ENCODE results near the gene PHOSPHO1.
"Not testable (repeated sequence)": the region's sequence is repeated elsewhere in the genome, so short reads cannot be mapped to it uniquely, and the experiment has no call there.

Gene PHOSPHO1, protein sequence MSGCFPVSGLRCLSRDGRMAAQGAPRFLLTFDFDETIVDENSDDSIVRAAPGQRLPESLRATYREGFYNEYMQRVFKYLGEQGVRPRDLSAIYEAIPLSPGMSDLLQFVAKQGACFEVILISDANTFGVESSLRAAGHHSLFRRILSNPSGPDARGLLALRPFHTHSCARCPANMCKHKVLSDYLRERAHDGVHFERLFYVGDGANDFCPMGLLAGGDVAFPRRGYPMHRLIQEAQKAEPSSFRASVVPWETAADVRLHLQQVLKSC

DNA sequence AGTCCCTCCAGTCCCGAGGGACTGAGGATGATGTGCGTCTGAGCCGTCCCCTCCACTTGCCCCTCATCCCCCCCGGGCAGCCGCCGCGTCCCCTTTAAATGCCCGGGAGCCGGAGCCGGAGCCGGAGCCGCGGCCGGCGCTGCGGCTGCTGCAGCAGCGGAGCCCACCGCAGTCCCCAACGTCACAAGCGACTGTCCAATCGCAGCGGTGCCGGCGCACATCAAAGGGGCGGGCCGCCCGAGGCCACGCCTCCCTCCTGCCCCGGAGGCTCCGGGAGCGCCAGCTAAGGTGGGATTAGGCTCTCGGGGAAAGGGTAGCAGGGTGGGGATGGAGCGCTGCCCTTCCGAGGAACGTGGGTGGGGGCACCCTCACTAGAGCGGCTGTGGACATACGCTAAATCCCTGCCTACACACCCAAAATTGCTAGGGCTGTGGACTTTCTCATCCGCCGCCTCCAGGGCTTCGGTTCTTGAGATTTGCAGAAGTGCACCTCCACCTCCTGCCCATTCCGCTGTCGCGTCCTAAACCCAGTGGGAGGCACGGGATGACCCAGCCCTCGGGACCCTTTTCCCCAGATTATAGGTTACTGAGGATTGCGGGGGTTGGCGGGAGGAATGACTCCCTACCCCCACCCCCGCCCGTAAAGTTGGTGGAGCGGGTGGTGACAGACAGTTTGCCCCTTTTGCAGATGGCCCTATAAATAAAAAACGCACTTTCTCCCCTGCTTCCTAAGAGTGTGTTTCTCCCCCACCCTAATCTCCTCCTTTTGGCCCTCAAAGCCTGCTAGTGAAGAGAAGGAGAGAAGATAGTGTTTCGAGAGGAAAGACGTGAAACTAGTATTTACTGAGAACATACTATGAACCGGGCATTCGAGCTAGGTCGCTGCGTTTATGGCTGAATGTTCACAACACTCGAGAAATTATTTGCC, at the start of gene PHOSPHO1:
TSS of gene PHOSPHO1 (minus strand) at position 152 of the 927 bp plus-strand sequence. CDS start 4,096 bp downstream, outside the sequence.
- peak; percentile 47 for DNase-seq

DNA sequence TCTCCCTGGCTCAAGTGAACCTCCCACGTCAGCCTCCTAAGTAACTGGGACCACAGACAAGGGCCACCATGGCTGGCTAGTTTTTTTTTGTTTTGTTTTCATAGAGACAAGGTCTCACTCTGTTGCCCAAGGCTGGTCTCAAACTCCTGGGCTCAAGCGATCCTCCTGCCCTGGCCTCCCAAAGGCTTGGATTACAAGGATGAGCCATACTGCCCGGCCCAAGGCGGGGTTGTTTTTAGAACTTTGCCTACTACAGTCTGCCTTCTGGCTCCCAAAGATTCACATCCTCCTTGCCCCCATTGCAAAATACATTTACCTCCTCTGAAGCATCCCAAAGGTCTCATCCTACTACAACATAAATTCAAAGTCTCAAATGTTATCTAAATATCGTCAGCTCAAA, 49.5 kb upstream of the PHOSPHO1 start:
- no peak for DNase-seq

DNA sequence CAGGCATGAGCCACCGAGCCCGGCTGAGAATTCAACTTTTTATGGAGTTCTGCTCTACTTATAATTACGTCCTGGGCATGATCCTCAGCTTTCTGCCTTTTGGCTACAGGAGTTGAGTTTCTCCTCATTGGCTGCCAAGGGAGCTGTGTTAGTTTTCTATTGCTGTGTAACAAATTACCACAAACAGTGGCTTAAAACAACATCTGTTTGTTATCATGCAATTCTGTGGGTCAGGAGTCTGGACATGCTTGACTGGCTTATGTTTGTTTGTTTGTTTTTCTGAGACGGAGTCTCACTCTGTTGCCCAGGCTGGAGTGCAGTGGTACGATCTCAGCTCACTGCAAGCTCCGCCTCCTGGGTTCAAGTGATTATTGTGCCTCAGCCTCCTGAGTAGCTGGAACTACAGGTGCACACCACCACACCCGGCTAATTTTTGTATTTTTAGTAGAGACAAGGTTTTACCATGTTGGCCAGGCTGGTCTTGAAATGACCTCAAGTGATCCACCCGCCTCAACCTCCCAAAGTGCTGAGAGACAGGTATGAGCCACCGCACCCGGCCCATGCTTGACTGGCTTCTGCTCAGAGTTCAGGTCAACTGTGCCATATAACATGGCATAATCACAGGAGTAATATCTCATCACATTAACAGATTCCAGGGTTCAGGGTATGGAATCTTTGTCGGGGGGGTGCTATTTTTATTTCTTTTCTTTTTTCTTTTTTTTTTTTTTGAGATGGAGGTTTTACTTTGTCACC, 48.9 kb upstream of the PHOSPHO1 start:
- not testable (repeated sequence) for DNase-seq

DNA sequence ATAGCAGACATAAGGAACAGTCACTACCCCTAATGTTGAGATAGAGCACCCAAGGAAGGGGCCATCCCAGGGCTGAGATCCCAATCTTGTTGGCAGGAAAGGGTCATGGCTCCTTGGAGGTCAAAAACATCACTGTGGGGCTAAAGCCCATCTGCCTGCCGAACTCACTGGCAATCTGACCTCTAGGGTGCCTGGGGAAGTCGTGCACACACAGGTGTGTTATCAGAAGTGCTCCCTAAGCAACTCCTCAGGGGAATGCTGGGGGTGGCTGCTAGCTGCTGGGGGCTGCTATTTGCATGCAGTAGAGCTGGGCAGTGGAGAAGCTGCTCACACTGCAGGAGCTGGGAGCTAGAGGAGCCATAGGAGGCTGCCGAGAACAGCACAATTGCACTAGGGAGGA, 47.5 kb upstream of the PHOSPHO1 start:
- DNase-seq, result no peak

DNA sequence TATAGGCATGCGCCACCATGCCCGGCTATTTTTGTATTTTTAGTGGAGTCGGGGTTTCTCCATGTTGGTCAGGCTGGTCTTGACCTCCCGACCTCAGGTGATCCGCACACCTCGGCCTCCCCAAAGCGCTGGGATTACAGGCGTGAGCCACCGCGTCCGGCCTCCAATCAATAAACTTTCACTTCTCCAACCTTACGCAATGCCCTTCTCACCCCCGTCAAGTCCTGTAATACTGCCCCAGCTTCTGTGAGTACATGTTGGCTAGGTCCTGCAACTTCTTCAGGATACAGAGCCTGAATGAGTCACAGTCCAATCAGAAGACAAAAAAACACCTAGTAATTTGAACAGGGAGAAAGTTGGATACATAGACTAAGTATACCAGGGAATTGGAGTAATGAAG, 47.1 kb upstream of the PHOSPHO1 start:
- DNase-seq, result no peak

DNA sequence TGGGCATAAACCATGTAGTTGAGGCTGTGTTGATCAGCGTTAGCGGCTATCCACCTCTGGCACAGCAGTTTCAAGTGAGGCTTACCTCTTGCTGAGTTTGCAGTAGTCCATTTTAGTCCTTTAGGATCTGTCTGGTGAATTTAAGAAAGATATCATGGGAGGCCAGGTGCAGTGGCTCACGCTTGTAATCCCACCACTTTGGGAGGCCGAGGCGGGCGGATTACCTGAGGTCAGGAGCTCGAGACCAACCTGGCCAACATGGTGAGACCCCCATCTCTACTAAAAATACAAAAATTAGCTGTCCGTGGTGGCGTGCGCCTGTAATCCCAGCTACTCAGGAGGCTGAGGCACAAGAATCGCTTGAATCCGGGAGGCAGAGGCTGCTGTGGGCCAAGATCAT, 45.4 kb upstream of the PHOSPHO1 start:
- not testable (repeated sequence) for DNase-seq

DNA sequence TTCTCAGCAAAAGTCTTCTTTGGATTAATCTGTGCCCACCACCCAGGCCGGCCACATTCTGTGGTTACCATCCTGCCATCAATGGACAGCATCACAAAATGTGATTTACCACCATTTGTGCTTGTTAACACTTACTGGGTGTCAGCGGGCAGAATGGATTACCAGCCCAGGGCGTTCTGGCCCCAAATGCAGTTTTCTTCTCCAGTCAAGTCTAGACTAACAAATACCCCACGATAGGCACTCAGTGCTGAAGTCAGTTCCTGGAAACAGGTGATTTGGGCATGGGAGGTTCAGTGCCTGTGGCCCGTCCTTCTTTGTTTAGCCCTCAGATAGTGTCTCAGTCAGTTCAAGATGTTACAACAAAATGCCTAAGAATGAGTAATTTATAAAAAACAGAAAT, 38.8 kb upstream of the PHOSPHO1 start:
- no peak for DNase-seq

DNA sequence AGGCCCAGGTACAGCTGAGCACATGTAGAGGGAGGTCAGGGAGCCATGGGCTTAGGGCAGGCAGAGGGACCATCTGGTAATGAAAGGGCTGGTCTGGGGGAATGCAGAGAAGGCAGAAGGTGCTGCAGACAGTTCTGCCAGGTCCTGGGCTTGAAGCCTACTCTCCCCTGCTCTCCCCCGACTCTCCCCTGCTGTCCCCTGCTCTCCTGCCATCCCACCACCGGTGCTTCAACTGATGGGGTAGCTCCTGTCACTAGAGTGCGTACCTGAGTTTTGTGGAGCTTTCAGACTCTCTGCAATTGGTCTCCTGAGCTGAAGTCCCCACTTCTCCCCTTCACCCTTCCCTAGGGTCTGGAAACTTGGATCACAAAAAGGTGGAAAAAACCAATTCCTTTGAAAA, 37.3 kb upstream of the PHOSPHO1 start:
- no peak for DNase-seq

DNA sequence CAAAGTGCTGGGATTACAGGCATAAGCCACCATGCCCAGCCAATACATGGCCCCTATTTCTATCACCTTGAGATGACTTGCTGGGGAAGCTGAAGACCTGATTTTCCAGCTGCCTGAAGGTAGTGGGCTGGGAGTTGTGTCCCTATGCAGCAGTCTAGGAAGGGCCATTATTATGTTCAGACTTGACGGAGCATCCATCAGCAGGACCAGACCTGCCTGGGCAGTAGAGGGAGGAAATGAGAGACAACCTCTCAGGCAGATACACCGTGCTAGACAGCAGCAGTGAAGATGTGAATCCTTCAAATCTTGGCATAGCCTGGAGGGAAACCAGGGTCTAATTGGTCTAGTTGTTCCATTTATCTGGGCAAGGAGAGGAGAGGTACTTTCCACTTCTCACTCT, 35.6 kb upstream of the PHOSPHO1 start:
- no peak for DNase-seq

DNA sequence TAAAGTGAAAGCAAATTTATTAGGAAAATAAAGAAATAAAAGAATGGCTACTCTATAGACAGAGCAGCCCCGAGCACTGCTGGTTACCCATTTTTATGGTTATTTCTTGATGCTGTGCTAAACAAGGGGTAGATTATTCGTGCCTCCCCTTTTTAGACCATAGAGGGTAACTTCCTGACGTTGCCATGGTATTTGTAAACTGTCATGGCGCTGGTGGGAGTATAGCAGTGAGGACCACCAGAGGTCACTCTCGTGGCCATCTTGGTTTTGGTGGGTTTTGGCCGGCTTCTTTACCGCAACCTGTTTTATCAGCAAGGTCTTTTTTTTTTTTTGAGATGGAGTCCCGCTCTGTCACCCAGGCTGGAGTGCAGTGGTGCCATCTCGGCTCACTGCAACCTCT, 31.0 kb upstream of the PHOSPHO1 start:
- DNase-seq, result not testable (repeated sequence)

DNA sequence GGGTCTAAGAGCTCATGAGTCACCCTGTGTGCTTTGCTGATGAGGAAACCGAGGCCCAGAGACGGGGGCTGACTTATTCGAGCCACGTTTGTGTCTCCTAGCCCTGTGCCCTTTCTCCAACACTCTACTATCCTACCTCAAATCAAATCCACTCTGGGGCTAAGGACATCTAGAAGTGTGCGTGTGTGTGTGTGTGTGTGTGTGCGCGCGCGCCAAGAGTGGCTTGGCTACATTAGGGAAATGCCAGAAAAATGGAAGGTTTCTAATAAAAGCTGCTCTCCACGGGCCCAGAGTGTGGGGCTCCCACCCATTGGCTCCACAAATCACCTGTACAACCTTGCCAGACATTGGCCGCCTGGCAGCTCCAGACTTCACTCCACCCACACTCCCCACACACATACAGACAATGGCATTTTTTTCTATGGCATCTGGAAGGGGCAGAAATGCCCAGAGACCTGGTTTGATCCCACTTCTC, 30.3 kb upstream of the PHOSPHO1 start:
- no peak for DNase-seq

DNA sequence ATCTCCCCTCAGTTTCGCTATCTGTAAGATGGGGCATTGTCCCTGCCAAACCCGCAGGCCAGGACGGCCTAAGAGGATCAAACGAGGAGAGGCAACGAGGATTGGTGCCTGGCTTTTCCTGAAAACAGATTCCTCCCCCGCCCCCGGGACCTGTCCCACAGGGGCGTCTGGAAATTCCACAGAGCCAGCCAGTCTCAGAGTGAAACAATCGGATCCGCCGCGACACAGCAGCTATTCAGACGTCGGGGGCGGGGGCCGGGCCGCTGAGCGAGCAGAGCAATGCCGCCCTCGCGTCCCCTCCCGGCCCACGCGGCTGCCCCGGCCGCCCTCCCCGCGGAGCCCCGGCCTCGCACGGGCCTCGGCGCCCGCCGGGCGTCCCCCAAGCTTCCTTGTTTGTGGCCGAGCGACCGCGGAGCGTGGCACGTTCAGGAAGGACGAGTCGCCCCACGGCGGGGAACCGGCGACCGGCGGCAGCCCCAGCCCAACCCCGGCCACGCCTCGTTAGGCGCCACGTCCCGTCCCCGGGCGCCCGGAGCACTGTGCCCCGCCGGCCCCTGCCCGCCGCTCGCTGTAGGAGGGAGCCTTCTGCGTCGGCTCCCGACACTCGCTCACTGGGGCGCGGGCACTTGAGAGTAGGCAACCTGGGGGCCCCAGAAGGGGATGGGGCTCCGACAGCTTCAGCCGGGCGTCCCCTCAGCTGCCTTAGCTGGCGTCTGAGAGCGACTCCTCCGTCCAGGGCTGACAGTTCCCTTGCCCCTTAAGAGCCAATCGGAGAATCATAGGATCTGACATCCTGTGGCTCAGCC, 29.6 kb upstream of the PHOSPHO1 start:
- DNase-seq, result no peak

DNA sequence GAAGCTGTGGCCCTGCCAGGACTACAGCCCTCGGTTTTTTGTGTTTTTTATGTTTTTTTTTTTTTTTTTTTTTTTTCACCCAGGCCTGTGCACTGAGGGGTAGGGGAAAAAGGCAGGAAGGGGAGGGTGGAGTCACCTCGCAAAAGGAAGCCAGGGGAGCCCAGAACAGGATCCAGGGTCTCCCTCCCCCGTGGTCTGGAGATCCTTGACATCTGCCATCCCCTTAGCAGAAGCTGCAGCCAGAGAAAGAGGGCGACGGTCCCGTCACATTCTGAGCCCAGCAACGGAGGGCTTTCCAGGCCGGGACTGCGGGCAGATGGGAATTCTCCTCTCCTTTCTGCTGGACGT, 29.1 kb upstream of the PHOSPHO1 start:
- DNase-seq, result no peak

DNA sequence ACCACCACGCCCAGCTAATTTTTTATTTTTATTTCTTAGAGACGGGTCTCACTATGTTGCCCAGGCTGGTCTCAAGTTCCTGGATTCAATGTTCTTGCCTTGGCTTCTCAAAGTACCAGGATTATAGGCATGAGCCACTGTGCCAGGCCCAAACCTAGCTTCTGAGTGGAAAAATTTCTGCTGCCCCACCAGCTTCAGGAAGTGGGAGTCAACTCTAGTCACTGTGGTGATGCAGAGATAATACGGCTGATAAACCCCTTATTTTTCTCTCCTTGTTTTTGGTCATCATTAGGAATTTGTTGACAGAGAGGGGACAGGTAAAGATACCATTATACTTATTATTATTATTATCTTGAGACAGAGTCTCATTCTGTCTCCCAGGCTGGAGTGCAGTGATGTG, 27.8 kb upstream of the PHOSPHO1 start:
- no peak for DNase-seq

DNA sequence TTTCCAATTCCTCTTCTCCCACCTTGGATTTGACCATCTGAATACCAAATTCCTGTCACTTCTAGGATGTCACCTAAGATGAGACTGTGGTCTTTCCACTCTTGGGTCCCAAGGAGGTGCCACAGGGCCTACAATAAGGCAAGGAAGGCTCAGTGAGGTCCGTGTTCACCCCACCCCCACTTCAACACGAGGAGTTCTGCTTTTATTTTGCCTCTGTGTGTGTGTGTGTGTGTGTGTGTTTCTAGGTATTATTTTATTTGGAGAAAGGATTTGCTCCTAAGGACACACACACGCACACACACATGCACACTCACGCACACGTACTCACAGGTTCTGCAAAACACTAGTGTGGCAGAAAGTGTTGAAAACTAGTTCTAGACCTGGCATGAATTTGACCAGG, 24.5 kb upstream of the PHOSPHO1 start:
- no peak for DNase-seq

DNA sequence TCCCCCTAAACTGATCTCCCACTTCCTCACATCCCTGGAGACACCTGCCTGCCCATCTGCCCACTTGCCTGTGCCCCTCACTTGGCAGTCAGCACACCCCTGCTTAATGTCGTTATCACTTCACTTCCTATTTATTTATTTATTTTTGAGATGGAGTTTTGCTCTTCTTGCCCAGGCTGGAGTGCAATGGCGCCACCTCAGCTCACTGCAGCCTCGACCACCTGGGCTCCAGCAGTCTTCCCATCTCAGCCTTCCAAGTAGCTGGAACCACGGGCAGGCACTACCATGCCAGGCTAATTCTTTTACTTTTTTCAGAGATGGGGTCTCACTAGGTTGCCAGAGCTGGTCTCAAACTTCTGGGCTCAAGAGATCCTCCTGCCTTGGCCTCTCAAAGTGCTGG, 23.5 kb upstream of the PHOSPHO1 start:
- DNase-seq, result no peak

DNA sequence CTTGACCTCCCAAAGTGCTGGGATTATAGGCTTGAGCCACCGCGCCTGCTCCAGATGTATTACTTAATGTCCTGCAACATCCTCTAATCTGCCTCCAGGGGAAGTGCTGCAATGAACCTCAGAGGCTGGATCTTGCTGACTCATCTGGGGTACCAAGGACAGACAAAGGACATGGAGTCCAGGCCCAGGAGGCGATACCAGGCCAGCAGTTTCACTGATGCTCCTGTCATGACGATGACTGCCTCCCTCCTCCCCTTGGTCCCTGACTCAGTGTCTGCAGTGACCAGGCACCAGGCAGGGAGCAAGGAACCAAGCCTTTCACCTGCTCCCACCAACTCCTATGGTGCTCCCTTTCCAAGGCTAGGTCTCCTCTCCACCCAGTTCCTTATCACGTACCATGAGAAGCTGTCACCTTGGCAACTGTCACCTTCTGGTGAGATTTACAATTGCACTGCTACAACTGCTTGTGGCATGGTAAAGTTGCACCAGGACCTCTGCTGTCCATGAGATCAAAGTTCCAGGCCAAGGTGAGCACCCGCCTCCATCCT, 21.6 kb upstream of the PHOSPHO1 start:
- no peak for DNase-seq

DNA sequence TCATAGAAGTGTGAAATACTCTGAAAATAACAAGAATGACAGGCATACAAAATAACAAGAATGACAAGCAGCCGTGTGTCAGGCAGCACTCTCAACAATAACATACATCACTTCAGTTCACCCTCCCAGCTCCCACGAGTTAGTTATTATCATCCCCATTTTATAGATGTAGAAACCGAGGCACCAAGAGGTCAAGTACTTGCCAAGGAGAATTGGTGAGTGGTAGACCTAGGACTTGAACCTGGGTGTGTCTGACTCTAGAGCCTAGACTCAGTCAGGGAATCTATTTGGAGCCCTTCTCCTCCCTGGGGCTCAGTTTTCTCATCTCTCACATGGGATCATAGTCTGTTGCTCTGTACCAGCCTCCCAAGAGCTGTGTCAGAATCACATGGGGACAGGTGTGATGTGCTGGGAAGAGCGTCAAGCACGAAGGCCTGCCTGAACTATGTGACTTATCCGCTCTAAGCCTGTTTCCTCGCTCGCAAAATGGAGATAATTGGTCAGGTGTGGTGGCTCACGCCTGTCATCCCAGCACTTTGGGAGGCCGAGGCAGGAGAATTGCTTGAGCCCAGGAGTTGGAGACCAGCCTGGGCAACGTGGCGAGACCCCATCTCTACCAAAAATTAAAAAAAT, 19.4 kb upstream of the PHOSPHO1 start:
- DNase-seq, result no peak

DNA sequence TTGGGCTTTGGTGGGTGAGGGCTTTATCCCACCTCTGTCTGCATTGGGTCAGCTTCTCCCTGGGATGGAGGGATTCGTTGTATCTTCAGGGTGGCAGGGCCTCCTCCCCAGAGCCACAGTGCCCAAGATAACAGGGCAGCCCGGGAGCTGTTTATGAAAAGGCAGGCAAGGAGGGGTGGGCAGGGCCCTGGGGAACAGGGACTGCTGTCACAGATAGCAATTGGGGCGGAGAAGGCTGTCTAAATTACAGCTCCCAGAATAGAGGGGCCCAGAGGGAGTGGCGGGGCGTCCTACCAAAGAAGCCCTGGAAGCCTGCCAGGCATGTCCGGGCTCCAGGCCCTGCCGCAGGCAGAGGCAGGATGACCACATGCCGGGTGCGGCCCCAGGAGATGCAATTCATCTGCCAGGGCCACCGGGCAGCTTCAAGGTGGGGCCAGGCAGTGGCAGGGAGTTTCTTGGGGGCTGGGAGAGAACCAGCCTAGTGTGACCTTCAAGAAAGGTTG, 18.8 kb upstream of the PHOSPHO1 start:
- no peak for DNase-seq

DNA sequence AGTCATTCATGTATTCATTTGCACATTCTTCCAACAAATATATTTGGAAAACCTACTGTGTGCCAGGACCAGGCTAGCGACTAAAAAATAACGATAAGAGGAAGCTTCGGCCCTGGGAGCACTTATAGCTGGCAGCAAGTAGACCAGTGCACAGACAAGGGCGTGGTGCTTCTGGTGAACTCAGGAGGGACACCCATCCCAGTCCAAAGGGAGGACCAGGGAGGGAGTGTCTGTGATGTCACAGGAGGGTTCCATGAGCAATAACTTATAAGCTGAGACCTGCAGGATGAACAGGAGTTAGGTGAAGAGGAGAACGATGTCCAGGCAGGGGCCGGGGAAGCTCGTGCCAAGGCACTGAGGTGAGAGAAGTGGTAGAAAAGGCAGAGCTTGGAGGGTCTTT, 17.4 kb upstream of the PHOSPHO1 start:
- no peak for DNase-seq

DNA sequence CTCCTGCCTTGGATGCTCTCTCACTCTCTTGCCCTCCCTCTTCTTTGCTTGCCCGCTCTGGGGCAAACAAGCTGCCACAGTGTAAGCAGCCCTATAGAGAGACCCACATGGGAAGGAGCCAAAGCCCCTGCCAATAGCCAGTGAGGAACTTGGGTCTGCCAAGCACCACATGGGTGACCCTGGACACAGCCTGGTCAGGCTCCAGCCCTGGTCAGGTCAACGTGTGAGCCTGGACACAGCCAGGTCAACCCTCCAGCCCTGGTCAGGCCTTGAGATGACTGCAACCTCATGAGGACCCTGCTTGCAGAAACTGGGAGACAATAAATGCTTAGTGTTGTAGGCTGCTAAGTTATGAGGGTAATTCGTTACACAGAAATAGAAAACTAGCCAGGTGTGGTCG, 14.3 kb upstream of the PHOSPHO1 start:
- DNase-seq, result no peak

DNA sequence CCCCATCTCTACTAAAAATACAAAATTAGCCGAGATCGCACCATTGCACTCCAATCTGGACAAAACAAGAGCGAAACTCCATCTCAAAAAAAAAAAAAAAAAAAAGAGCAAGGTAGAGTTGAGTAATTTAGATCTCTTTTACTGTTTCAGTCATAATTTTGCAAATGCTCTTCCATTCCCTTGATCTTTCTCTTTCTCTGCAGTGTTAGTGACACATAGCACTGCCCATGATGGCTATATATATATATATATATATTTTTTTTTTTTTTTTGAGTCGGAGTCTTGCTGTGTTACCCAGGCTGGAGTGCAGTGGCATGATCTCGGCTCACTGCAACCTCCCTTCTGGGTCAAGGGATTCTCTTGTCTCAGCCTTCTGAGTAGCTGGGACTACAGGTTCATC, 12.2 kb upstream of the PHOSPHO1 start:
- no peak for DNase-seq
